Gastroesophageal sphincter (tissue), 4 donors: Measurements from ENCODE around the gene TNK1. TPM values are rescaled to one million over a fixed set of nuclear protein-coding genes. Genes with fewer than 3 reads are reported as not detected.

Experiments used
- ATAC-seq: fragments of 150-250 bp; one replicate; pipeline ENCODE4 v1.9.1; 2016; ENCODE audit warnings: mild to moderate bottlenecking, moderate library complexity
- H3K27ac ChIP-seq, 4 donors: fragments of 200-600 bp; sonication (generic) in 3 of 4; 1 replicate in 3 of 4; 2 replicates in 1 of 4; pipeline ENCODE4 v1.5.1; 2016 to 2019
- H3K27me3 ChIP-seq: fragments of 200-600 bp; sonication (generic); one replicate; pipeline ENCODE4 v1.5.1; 2019
- H3K36me3 ChIP-seq, 2 donors: fragments of 200-600 bp; sonication (generic); one replicate each; pipeline ENCODE4 v1.5.1; 2019; ENCODE audit warnings: control low read depth in 1 of 2
- H3K4me1 ChIP-seq, 3 donors: fragments of 200-600 bp; sonication (generic); 1 replicate in 2 of 3; 2 replicates in 1 of 3; pipeline ENCODE4 v1.5.1; 2016 to 2019; ENCODE audit warnings: control low read depth in 2 of 3
- H3K4me3 ChIP-seq, 2 donors: fragments of 200-600 bp; sonication (generic); one replicate each; pipeline ENCODE4 v1.5.1; 2019; ENCODE audit warnings: mild to moderate bottlenecking in 1 of 2, moderate library complexity in 1 of 2
- H3K9me3 ChIP-seq, 3 donors: fragments of 200-600 bp; sonication (generic); one replicate each; pipeline ENCODE4 v1.5.1; 2017 to 2019; ENCODE audit warnings: control low read depth in 2 of 3
- EP300 ChIP-seq: sonication (generic); formaldehyde crosslinking; IDR thresholded peaks from one replicate; pipeline ENCODE4 v1.6.1; 2017; ENCODE audit warnings: antibody characterized with exemption, mild to moderate bottlenecking
- POLR2A ChIP-seq, 2 donors: fragments of 450-650 bp; IDR thresholded peaks; one replicate each; pipeline ENCODE4 v1.6.1; 2017; ENCODE audit warnings: antibody characterized with exemption in 2 of 2, mild to moderate bottlenecking in 2 of 2, moderate library complexity in 1 of 2
- POLR2AphosphoS5 ChIP-seq: sonication (generic); formaldehyde crosslinking; IDR thresholded peaks from one replicate; pipeline ENCODE4 v1.6.1; 2017; ENCODE audit warnings: antibody characterized with exemption
- WGBS, 2 donors: methylation state at CpG; one replicate each; pipeline ENCODE4 v1.1.5; 2018; ENCODE audit warnings: low coverage in 1 of 2; 5-methylcytosine and 5-hydroxymethylcytosine counted together
- total RNA-seq, 4 donors: library from RNA; depleted of rRNA; stranded (reverse); fragments of >200 nt; gene quantifications; one replicate each; pipeline ENCODE4 v1.1.0, GENCODE V29; 2016
- TF ChIP-seq, protein P1 (sequence below), 4 experiments: fragments of 200-600 bp in 2 of 4; fragments of 450-650 bp in 2 of 4; sonication (generic) in 1 of 4; IDR thresholded peaks; one replicate each; pipeline ENCODE4 v1.5.1; 2017 to 2019; ENCODE audit warnings: antibody characterized with exemption in 4 of 4, mild to moderate bottlenecking in 2 of 4, moderate library complexity in 2 of 4

Gene TNK1
- total RNA-seq, 4 donors from 2014 or later: 2.0 to 4.4 (median 3.5) TPM

DNA sequence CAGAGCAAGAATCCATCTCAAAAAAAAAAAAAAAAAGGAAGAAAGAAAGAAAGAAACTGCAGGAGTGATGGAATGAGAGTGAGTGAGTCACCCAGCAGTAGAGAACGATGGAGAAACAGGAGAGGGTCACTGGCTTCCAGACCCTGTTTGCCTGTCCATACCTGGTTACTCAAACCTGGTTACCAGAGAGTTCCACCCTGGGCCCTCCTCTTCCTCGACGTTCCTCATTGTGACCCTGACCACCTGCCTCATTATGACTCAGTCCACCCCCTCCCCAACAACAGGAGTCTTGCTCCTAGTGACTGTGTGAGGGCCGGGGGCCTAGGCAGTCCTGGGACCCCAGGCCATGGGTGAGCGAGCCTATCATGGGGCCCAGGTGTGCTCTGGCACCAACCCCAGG is 47.7 kb downstream of the TNK1 start, which contains the start of gene SPEM3:
Gene SPEM3, plus strand, starts transcription at position 301 of the 400 bp plus-strand sequence. Its CDS starts 46 bp downstream, at position 347.
- no peaks in the 10 kb centered on the region for H3K36me3 ChIP-seq
- H3K4me3 ChIP-seq: no peak within 1 kb of the TSS
- 61 to 70% methylated on average over 2 to 3 of the region's 5 CpGs for WGBS, 2 donors
- no peaks in the 10 kb centered on the region for H3K4me1 ChIP-seq
- ATAC-seq: no peak
- no peak within 1 kb of the TSS for H3K27ac ChIP-seq
- TF ChIP-seq, protein P1, sequence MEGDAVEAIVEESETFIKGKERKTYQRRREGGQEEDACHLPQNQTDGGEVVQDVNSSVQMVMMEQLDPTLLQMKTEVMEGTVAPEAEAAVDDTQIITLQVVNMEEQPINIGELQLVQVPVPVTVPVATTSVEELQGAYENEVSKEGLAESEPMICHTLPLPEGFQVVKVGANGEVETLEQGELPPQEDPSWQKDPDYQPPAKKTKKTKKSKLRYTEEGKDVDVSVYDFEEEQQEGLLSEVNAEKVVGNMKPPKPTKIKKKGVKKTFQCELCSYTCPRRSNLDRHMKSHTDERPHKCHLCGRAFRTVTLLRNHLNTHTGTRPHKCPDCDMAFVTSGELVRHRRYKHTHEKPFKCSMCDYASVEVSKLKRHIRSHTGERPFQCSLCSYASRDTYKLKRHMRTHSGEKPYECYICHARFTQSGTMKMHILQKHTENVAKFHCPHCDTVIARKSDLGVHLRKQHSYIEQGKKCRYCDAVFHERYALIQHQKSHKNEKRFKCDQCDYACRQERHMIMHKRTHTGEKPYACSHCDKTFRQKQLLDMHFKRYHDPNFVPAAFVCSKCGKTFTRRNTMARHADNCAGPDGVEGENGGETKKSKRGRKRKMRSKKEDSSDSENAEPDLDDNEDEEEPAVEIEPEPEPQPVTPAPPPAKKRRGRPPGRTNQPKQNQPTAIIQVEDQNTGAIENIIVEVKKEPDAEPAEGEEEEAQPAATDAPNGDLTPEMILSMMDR (IDR thresholded peaks at IDR 0.05): no peak
- no peak for TF ChIP-seq EP300
- no peak for TF ChIP-seq POLR2AphosphoS5
- TF ChIP-seq POLR2A (IDR thresholded peaks at IDR 0.05): no peak
- peaks cover 12% of the 10 kb centered on the region for H3K27me3 ChIP-seq
- H3K9me3 ChIP-seq: no peaks in the 10 kb centered on the region

DNA sequence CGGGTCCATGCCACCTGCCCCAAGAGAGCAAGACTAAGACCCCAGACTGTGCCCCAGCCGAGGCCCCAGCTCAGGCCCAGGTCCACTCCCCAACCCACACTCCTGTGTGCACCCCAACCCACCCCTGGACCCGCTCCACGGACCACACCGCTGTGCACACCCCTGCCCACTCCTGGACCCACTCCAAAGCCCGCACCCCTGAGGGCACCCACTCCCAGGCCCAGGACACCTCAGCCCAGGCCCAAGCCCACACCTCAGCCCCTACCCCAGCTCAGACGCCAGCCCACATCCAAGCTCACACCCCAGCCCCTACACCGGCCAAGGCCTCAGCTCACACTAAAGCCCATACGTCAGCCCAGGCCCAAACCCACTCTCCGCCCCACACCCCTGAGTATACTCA is 48.8 kb downstream of the TNK1 start:
- peaks cover 0 to 2% (median 0%) of the 10 kb centered on the region in 3 donors for H3K4me1 ChIP-seq
- no peak for ATAC-seq
- H3K36me3 ChIP-seq: no peaks in the 10 kb centered on the region
- TF ChIP-seq POLR2AphosphoS5 (no peak), EP300 (no peak), POLR2A (IDR thresholded peaks at IDR 0.05) (no peak)
- TF ChIP-seq, protein P1 (IDR thresholded peaks at IDR 0.05): no peak
- H3K9me3 ChIP-seq: no peaks in the 10 kb centered on the region
- peaks cover 24% of the 10 kb centered on the region for H3K27me3 ChIP-seq
- H3K4me3 ChIP-seq: no peak overlapping the region
- 93% methylated on average over 5 of the region's 10 CpGs; no CpG with 5 or more reads in 1 of the 2 donors for WGBS, 2 donors
- H3K27ac ChIP-seq: no peak overlapping the region

DNA sequence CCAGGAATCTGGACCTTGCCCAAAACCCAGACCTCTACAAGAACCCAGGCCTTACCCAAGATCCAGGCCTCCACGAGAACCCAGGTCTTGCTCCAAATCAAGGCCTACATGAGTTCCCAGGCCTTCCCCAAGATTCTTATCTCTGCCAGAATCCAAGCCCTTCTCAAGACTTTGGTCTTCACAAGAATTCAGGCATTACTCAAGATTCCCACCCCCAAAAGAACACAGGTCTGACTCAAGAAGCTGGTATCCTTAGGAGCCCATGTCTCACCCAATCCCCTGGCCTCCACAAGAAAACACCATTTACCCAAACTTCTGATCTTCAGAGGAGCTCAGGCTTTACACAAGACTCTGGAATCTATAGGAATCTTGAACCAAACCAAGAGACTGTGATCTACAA is 50.3 kb downstream of the TNK1 start:
- 100% methylated on average over 1 of the region's 1 CpG; no CpG with 5 or more reads in 1 of the 2 donors for WGBS, 2 donors

DNA sequence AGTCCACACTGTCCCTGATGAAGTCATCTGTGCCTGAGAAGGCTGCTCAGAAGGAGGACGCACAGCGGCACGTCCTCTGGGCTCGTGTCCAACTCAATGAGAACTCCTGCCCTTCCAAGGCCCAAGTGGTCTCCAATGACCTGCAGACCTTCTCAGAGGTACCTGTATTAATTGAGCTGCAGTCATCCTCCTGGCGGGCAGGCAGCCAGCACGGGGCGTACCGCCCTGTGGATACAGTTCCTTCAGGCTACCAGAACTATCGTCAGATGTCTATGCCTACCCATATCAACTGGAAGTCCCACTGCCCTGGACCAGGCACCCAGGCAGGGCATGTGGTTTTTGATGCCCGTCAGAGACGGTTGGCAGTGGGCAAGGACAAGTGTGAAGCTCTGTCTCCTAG is 51.4 kb downstream of the TNK1 start:
- peaks cover 2 to 27% (median 19%) of the 10 kb centered on the region in 3 donors for H3K4me1 ChIP-seq
- no peaks in the 10 kb centered on the region for H3K36me3 ChIP-seq
- H3K9me3 ChIP-seq: no peaks in the 10 kb centered on the region
- ATAC-seq: no peak
- TF ChIP-seq POLR2A (IDR thresholded peaks at IDR 0.05) (no peak), EP300 (no peak)
- WGBS, 2 donors: 100% methylated on average over 2 of the region's 11 CpGs; no CpG with 5 or more reads in 1 of the 2 donors
- H3K27ac ChIP-seq: no peak overlapping the region
- peaks cover 45% of the 10 kb centered on the region for H3K27me3 ChIP-seq
- H3K4me3 ChIP-seq: no peak overlapping the region

More for the DNA sequence above, 50.3 kb downstream of the TNK1 start:
- no peak for ATAC-seq
- Histone ChIP-seq H3K9me3 (no peaks in the 10 kb centered on the region), H3K27me3 (peaks cover 37% of the 10 kb centered on the region), H3K4me1 (peaks cover 0 to 17% (median 8%) of the 10 kb centered on the region in 3 donors), H3K4me3 (no peak overlapping the region), H3K36me3 (no peaks in the 10 kb centered on the region), H3K27ac (no peak overlapping the region)
- no peak for TF ChIP-seq EP300

DNA sequence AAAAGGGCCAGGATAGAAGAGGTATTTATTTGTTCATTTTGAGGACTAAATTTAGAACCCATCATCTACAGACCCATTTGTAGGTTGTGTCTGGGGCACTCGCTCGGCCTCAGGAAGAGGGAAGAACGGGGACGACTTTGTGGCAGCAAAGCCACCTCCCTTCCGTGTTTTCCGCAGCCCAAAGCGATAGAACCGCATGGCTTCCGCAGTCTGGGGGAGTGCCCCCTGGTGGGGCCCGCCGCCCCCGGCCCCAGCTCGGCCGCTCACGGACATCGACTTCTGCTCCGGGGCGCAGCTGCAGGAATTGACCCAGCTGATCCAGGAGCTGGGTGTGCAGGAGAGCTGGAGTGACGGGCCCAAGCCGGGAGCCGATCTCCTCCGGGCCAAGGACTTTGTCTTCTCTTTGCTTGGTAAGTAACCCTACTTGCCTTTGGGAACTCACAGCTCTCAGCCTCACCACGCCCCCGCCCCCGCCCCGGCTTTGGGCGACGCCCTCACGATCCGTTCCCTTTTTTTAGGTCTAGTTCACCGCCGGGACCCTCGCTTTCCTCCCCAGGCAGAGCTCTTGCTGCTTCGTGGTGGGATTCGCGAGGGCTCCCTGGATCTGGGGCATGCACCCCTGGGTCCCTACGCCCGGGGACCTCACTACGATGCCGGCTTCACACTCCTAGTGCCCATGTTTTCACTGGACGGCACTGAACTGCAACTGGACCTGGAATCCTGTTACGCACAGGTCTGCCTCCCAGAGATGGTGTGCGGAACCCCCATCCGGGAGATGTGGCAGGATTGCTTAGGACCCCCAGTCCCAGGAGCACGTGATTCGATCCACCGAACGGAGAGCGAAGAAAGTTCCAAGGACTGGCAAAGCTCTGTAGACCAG is 55.0 kb downstream of the TNK1 start:
- no CpG with 5 or more reads among the region's 49 CpGs for WGBS, 2 donors
- Histone ChIP-seq H3K36me3 (no peaks in the 10 kb centered on the region), H3K27ac (peak overlapping the region in 3 of 4 donors; percentile 52 to 77 (median 75)), H3K27me3 (peaks cover 81% of the 10 kb centered on the region), H3K4me1 (peaks cover 5 to 64% (median 36%) of the 10 kb centered on the region in 3 donors), H3K9me3 (no peaks in the 10 kb centered on the region), H3K4me3 (peak overlapping the region; percentile 26 to 49)
- ATAC-seq: no peak
- no peak for TF ChIP-seq POLR2A (IDR thresholded peaks at IDR 0.05)
- no peak for TF ChIP-seq POLR2AphosphoS5
- TF ChIP-seq, protein P1 (IDR thresholded peaks at IDR 0.05): no peak
- no peak for TF ChIP-seq EP300
